Smooth muscle cell (in vitro differentiated cells): Measurements from ENCODE around the gene EVC2. TPM values are rescaled to one million over a fixed set of nuclear protein-coding genes. Genes with fewer than 3 reads are reported as not detected.

Experiments
- DNase-seq: peaks from one replicate; lab custom pipeline; 2025; ENCODE audit not compliant: unreplicated experiment; lab: John Stamatoyannopoulos, UW
- H2AFZ ChIP-seq: fragments of 200-600 bp; sonication (generic); 2 replicates; pipeline ENCODE4 v1.6.0; 2016; ENCODE audit warnings: antibody characterized with exemption, low read depth, mild to moderate bottlenecking
- H3F3A ChIP-seq: fragments of 200-600 bp; sonication (generic); 2 replicates; pipeline ENCODE4 v1.6.0; 2017; ENCODE audit warnings: antibody characterized with exemption, low read depth
- H3K27ac ChIP-seq: fragments of 200-600 bp; sonication (generic); 2 replicates; pipeline ENCODE4 v1.5.1; 2016; ENCODE audit warnings: low read depth, mild to moderate bottlenecking
- H3K27me3 ChIP-seq: fragments of 200-600 bp; sonication (generic); 2 replicates; pipeline ENCODE4 v1.6.1; 2016; ENCODE audit warnings: low read depth, mild to moderate bottlenecking
- H3K36me3 ChIP-seq: fragments of 200-600 bp; sonication (generic); 2 replicates; pipeline ENCODE4 v1.5.1; 2016; ENCODE audit warnings: low read depth
- H3K4me1 ChIP-seq: fragments of 200-600 bp; sonication (generic); 2 replicates; pipeline ENCODE4 v1.5.1; 2016; ENCODE audit warnings: low read depth
- H3K4me2 ChIP-seq: fragments of 200-600 bp; sonication (generic); 2 replicates; pipeline ENCODE4 v1.6.0; 2016; ENCODE audit warnings: mild to moderate bottlenecking
- H3K4me3 ChIP-seq: fragments of 200-600 bp; sonication (generic); 2 replicates; pipeline ENCODE4 v1.5.1; 2016; ENCODE audit warnings: mild to moderate bottlenecking
- H3K79me2 ChIP-seq: fragments of 200-600 bp; sonication (generic); 2 replicates; pipeline ENCODE4 v1.6.0; 2016; ENCODE audit warnings: low read depth, mild to moderate bottlenecking
- H3K9ac ChIP-seq: fragments of 200-600 bp; sonication (generic); 2 replicates; pipeline ENCODE4 v1.6.0; 2016; ENCODE audit warnings: low read depth
- H3K9me3 ChIP-seq: fragments of 200-600 bp; sonication (generic); replicated peaks from 2 replicates; pipeline ENCODE4 v1.5.1; 2016; ENCODE audit warnings: low read depth
- H4K20me1 ChIP-seq: fragments of 200-600 bp; sonication (generic); 2 replicates; pipeline ENCODE4 v1.6.0; 2016; ENCODE audit warnings: low read depth
- WGBS: methylation state at CpG from one replicate; pipeline ENCODE4 v1.1.7; 2016; ENCODE audit warnings: low lambda C conversion rate; 5-methylcytosine and 5-hydroxymethylcytosine counted together
- polyA plus RNA-seq: library from polyadenylated mRNA; unstranded; fragments of >200 nt; fragmentation: Nextera tagmentation; extraction: Ambion mirVana; gene quantifications from 2 replicates; pipeline ENCODE4 v1.2.1, GENCODE V29; 2016
- total RNA-seq: library from RNA; depleted of rRNA; stranded (reverse); fragments of >200 nt; gene quantifications from 2 replicates; pipeline ENCODE4 v1.2.3, GENCODE V29; 2014
- TF ChIP-seq, protein P1 (sequence below): fragments of 200-600 bp; sonication (generic); IDR thresholded peaks from 2 replicates; pipeline ENCODE4 v1.5.1; 2017; ENCODE audit warnings: borderline replicate concordance, mild to moderate bottlenecking, antibody characterized with exemption; ENCODE audit not compliant: insufficient read depth, poor library complexity, severe bottlenecking

The EVC2 gene
- total and polyA plus RNA-seq, 2 experiments from 2014 or later: 6.9 to 7.9 TPM

GRCh38 chr4:5662555-5662954, 45.8 kb downstream of the EVC2 start:
- DNase-seq: no peak
- Histone ChIP-seq H4K20me1 (peaks cover 7% of the 10 kb centered on the region), H3K79me2 (no peaks in the 10 kb centered on the region), H3K27ac (no peak overlapping the region), H3K4me1 (no peaks in the 10 kb centered on the region), H3K4me2 (no peak overlapping the region), H3F3A (no peaks in the 10 kb centered on the region), H2AFZ (no peak overlapping the region), H3K27me3 (no peaks in the 10 kb centered on the region), H3K4me3 (no peak overlapping the region), H3K9me3 (peaks cover 10% of the 10 kb centered on the region), H3K36me3 (peaks cover 21% of the 10 kb centered on the region), H3K9ac (no peak overlapping the region)
- 100% methylated on average over 1 of the region's 1 CpG for WGBS
- TF ChIP-seq, protein P1, sequence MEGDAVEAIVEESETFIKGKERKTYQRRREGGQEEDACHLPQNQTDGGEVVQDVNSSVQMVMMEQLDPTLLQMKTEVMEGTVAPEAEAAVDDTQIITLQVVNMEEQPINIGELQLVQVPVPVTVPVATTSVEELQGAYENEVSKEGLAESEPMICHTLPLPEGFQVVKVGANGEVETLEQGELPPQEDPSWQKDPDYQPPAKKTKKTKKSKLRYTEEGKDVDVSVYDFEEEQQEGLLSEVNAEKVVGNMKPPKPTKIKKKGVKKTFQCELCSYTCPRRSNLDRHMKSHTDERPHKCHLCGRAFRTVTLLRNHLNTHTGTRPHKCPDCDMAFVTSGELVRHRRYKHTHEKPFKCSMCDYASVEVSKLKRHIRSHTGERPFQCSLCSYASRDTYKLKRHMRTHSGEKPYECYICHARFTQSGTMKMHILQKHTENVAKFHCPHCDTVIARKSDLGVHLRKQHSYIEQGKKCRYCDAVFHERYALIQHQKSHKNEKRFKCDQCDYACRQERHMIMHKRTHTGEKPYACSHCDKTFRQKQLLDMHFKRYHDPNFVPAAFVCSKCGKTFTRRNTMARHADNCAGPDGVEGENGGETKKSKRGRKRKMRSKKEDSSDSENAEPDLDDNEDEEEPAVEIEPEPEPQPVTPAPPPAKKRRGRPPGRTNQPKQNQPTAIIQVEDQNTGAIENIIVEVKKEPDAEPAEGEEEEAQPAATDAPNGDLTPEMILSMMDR: no peak

- H3K27me3 ChIP-seq: no peaks in the 10 kb centered on the region
- H3K79me2 ChIP-seq: no peaks in the 10 kb centered on the region
- TF ChIP-seq, protein P1: no peak
- 94% methylated on average over 4 of the region's 4 CpGs for WGBS
- no peak overlapping the region for H3K9ac ChIP-seq
- no peaks in the 10 kb centered on the region for H3F3A ChIP-seq
- no peak overlapping the region for H3K4me3 ChIP-seq
- no peak for DNase-seq
- H3K36me3 ChIP-seq: peaks cover 21% of the 10 kb centered on the region
- H4K20me1 ChIP-seq: peaks cover 7% of the 10 kb centered on the region
- no peak overlapping the region for H2AFZ ChIP-seq
- no peak overlapping the region for H3K4me2 ChIP-seq
- no peaks in the 10 kb centered on the region for H3K4me1 ChIP-seq
- H3K27ac ChIP-seq: no peak overlapping the region
- H3K9me3 ChIP-seq: peaks cover 10% of the 10 kb centered on the region
Measured at GRCh38 chr4:5661237-5661636, 47.1 kb downstream of the EVC2 start.

- H3K4me1 ChIP-seq: no peaks in the 10 kb centered on the region
- no peaks in the 10 kb centered on the region for H3F3A ChIP-seq
- no peak overlapping the region for H2AFZ ChIP-seq
- peaks cover 7% of the 10 kb centered on the region for H4K20me1 ChIP-seq
- H3K9ac ChIP-seq: no peak overlapping the region
- no peaks in the 10 kb centered on the region for H3K27me3 ChIP-seq
- no peaks in the 10 kb centered on the region for H3K79me2 ChIP-seq
- H3K4me3 ChIP-seq: no peak overlapping the region
- H3K9me3 ChIP-seq: peaks cover 10% of the 10 kb centered on the region
- peaks cover 21% of the 10 kb centered on the region for H3K36me3 ChIP-seq
- TF ChIP-seq, protein P1: no peak
- H3K4me2 ChIP-seq: no peak overlapping the region
- no peak for DNase-seq
- whole genome bisulfite sequencing: 86% methylated on average over 1 of the region's 1 CpG
- no peak overlapping the region for H3K27ac ChIP-seq
Measured at GRCh38 chr4:5660185-5660584, 48.2 kb downstream of the EVC2 start.

DNA sequence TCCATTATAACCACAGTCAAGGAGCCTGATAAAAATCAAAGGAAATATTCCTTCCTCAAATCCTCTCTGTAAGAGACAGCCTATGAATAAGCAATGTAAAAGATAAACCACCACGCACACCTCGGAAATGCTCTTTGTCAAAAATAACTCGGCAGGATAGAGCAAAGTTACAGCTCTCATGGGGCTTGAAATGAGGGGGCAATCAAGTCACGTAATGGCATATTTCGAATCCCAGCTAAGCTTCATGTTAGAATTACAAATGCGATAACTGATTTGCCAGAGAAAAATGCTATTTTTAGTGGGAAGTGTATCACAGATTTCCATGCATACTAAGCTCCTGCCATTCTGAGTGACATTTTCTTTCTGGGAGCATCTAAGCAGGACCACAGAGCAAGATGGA, 49.4 kb downstream of the EVC2 start:
- no peaks in the 10 kb centered on the region for H3K79me2 ChIP-seq
- H4K20me1 ChIP-seq: peaks cover 7% of the 10 kb centered on the region
- H3K4me1 ChIP-seq: no peaks in the 10 kb centered on the region
- H3K4me3 ChIP-seq: no peak overlapping the region
- no peak overlapping the region for H3K9ac ChIP-seq
- H2AFZ ChIP-seq: no peak overlapping the region
- WGBS: 86% methylated on average over 6 of the region's 6 CpGs
- no peaks in the 10 kb centered on the region for H3F3A ChIP-seq
- no peak overlapping the region for H3K4me2 ChIP-seq
- no peaks in the 10 kb centered on the region for H3K27me3 ChIP-seq
- H3K9me3 ChIP-seq: peaks cover 10% of the 10 kb centered on the region
- TF ChIP-seq, protein P1: no peak
- peaks cover 21% of the 10 kb centered on the region for H3K36me3 ChIP-seq
- H3K27ac ChIP-seq: no peak overlapping the region
- DNase-seq: no peak
